Hepatocyte (in vitro differentiated cells): ENCODE measurements around the gene C1QC. TPM values are rescaled to one million over a fixed set of nuclear protein-coding genes. Genes with fewer than 3 reads are reported as not detected.

Experiments
- DNase-seq: peaks from one replicate; pipeline ENCODE4 v3.0.0-alpha.2; 2016; ENCODE audit warnings: low spot score
- H2AFZ ChIP-seq: fragments of 200-600 bp; sonication (generic); 2 replicates; pipeline ENCODE4 v1.6.0; 2016; ENCODE audit warnings: antibody characterized with exemption, mild to moderate bottlenecking
- H3K27ac ChIP-seq: fragments of 200-600 bp; sonication (generic); 2 replicates; pipeline ENCODE4 v1.5.1; 2016; ENCODE audit warnings: mild to moderate bottlenecking
- H3K27me3 ChIP-seq: fragments of 200-600 bp; sonication (generic); 2 replicates; pipeline ENCODE4 v1.6.1; 2016
- H3K36me3 ChIP-seq: fragments of 200-600 bp; sonication (generic); replicated peaks from 2 replicates; pipeline ENCODE4 v1.5.1; 2016; ENCODE audit warnings: low read depth; ENCODE audit not compliant: insufficient read depth
- H3K4me1 ChIP-seq: fragments of 200-600 bp; sonication (generic); 2 replicates; pipeline ENCODE4 v1.5.1; 2016; ENCODE audit warnings: mild to moderate bottlenecking, moderate library complexity; ENCODE audit not compliant: insufficient read depth
- H3K4me2 ChIP-seq: fragments of 200-600 bp; sonication (generic); 2 replicates; pipeline ENCODE4 v1.6.0; 2016
- H3K4me3 ChIP-seq: fragments of 200-600 bp; sonication (generic); 2 replicates; pipeline ENCODE4 v1.5.1; 2016; ENCODE audit warnings: mild to moderate bottlenecking
- H3K79me2 ChIP-seq: fragments of 200-600 bp; sonication (generic); 2 replicates; pipeline ENCODE4 v1.6.0; 2017; ENCODE audit warnings: mild to moderate bottlenecking
- H3K9me2 ChIP-seq: fragments of 200-600 bp; sonication (generic); replicated peaks from 2 replicates; pipeline ENCODE4 v1.6.0; 2017; ENCODE audit warnings: mild to moderate bottlenecking; ENCODE audit not compliant: insufficient read depth
- H3K9me3 ChIP-seq: fragments of 200-600 bp; sonication (generic); 2 replicates; pipeline ENCODE4 v1.5.1; 2016; ENCODE audit warnings: low read depth, mild to moderate bottlenecking
- H4K20me1 ChIP-seq: fragments of 200-600 bp; sonication (generic); 2 replicates; pipeline ENCODE4 v1.6.0; 2016; ENCODE audit warnings: mild to moderate bottlenecking; ENCODE audit not compliant: insufficient read depth, poor library complexity, severe bottlenecking
- CTCF ChIP-seq: fragments of 200-600 bp; sonication (generic); IDR thresholded peaks from 2 replicates; pipeline ENCODE4 v1.5.1; 2016; ENCODE audit warnings: antibody characterized with exemption, mild to moderate bottlenecking; ENCODE audit not compliant: poor library complexity
- EZH2 ChIP-seq: fragments of 200-600 bp; sonication (generic); IDR thresholded peaks from 2 replicates; pipeline ENCODE4 v1.6.1; 2016; ENCODE audit warnings: antibody characterized with exemption, mild to moderate bottlenecking, borderline replicate concordance
- EZH2phosphoT487 ChIP-seq: fragments of 200-600 bp; sonication (generic); IDR thresholded peaks from one replicate; pipeline ENCODE4 v1.6.1; 2018; ENCODE audit warnings: antibody characterized with exemption, mild to moderate bottlenecking, low read depth, moderate library complexity; ENCODE audit not compliant: unreplicated experiment, severe bottlenecking
- WGBS: methylation state at CpG from one replicate; pipeline ENCODE4 v1.1.6; 2016; ENCODE audit warnings: low lambda C conversion rate; ENCODE audit errors: missing lambda C conversion rate; 5-methylcytosine and 5-hydroxymethylcytosine counted together
- polyA plus RNA-seq: library from polyadenylated mRNA; unstranded; fragments of >200 nt; fragmentation: Nextera tagmentation; extraction: Ambion mirVana; gene quantifications from 2 replicates; pipeline ENCODE4 v1.2.1, GENCODE V29; 2016
- total RNA-seq: library from RNA; depleted of rRNA; stranded (reverse); fragments of >200 nt; gene quantifications from 2 replicates; pipeline ENCODE4 v1.2.3, GENCODE V29; 2014

The C1QC gene
- total and polyA plus RNA-seq, 2 experiments from 2014 or later = 4.1 to 9.2 TPM

GRCh38 chr1:22658385-22659163 lies 15.1 kb downstream of the C1QC start:
- no peak overlapping the region for H3K27ac ChIP-seq
- TF ChIP-seq CTCF (no peak), EZH2phosphoT487 (no peak), EZH2 (no peak)
- H3K9me2 ChIP-seq = no peaks in the 10 kb centered on the region
- DNase-seq = no peak
- 73% methylated on average over 3 of the region's 3 CpGs for WGBS
- no peak overlapping the region for H3K4me2 ChIP-seq
- peaks cover 8% of the 10 kb centered on the region for H3K27me3 ChIP-seq
- H3K79me2 ChIP-seq = no peaks in the 10 kb centered on the region
- no peak overlapping the region for H3K4me3 ChIP-seq
- no peaks in the 10 kb centered on the region for H3K4me1 ChIP-seq
- no peaks in the 10 kb centered on the region for H4K20me1 ChIP-seq
- no peak overlapping the region for H2AFZ ChIP-seq
- H3K36me3 ChIP-seq = no peaks in the 10 kb centered on the region
- no peaks in the 10 kb centered on the region for H3K9me3 ChIP-seq

DNA sequence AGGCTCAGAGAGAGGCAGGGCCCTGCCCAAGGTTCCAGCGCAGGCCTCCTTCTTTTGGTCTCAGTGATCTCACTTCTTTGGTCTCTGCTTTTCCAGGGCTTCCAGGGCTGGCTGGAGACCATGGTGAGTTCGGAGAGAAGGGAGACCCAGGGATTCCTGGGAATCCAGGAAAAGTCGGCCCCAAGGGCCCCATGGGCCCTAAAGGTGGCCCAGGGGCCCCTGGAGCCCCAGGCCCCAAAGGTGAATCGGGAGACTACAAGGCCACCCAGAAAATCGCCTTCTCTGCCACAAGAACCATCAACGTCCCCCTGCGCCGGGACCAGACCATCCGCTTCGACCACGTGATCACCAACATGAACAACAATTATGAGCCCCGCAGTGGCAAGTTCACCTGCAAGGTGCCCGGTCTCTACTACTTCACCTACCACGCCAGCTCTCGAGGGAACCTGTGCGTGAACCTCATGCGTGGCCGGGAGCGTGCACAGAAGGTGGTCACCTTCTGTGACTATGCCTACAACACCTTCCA lies 17.3 kb downstream of the C1QC start:
- peaks cover 8% of the 10 kb centered on the region for H3K27me3 ChIP-seq
- H3K79me2 ChIP-seq = no peaks in the 10 kb centered on the region
- no peaks in the 10 kb centered on the region for H3K36me3 ChIP-seq
- no peaks in the 10 kb centered on the region for H3K9me2 ChIP-seq
- H4K20me1 ChIP-seq = no peaks in the 10 kb centered on the region
- DNase-seq = no peak
- H3K27ac ChIP-seq = no peak overlapping the region
- WGBS = 93% methylated on average over 19 of the region's 19 CpGs
- no peak overlapping the region for H3K4me3 ChIP-seq
- H2AFZ ChIP-seq = no peak overlapping the region
- no peak for TF ChIP-seq EZH2
- TF ChIP-seq CTCF = no peak
- no peak for TF ChIP-seq EZH2phosphoT487
- no peaks in the 10 kb centered on the region for H3K9me3 ChIP-seq
- no peaks in the 10 kb centered on the region for H3K4me1 ChIP-seq
- H3K4me2 ChIP-seq = no peak overlapping the region

DNA sequence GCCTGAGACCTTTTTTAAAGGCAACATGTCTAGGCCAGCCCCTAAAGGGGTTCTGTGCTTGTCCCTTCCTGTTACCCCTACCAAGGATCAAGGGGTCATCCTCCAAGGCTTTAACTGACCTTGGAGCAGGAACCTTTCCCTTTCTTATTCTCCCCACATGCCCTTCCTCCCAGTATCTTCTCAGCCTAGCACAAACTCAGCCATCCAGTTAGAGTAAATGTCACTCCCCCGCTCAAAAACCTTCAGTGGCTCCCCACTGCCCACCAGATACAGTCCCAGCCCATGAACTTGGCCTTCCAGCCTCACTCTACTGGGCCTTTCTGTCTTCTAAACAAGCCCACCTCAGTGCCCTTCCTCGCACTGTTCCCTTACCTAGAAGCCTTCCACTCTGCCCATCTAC lies 18.4 kb downstream of the C1QC start:
- Histone ChIP-seq H2AFZ (no peak overlapping the region), H3K9me2 (no peaks in the 10 kb centered on the region), H3K4me1 (no peaks in the 10 kb centered on the region), H3K79me2 (no peaks in the 10 kb centered on the region), H3K27me3 (peaks cover 5% of the 10 kb centered on the region), H3K9me3 (no peaks in the 10 kb centered on the region), H3K36me3 (no peaks in the 10 kb centered on the region), H3K4me3 (no peak overlapping the region), H3K27ac (no peak overlapping the region), H4K20me1 (no peaks in the 10 kb centered on the region), H3K4me2 (no peak overlapping the region)
- WGBS = 100% methylated on average over 2 of the region's 2 CpGs
- no peak for DNase-seq
- no peak for TF ChIP-seq EZH2
- TF ChIP-seq EZH2phosphoT487 = no peak
- TF ChIP-seq CTCF = no peak
